GM23338 (cell line): ENCODE data around the gene CIROP. TPM values are rescaled to one million over a fixed set of nuclear protein-coding genes. Genes with fewer than 3 reads are reported as not detected.

ENCODE experiments used
- ATAC-seq: fragments of 200-7000 bp; cut with Tn5 transposase; 3 replicates; pipeline ENCODE4 v1.9.1; 2020
- DNase-seq: peaks from one replicate; pipeline ENCODE4 v3.0.0-alpha.2; 2015; ENCODE audit warnings: low spot score
- H2AFZ ChIP-seq: fragments of 200-600 bp; sonication (generic); 2 replicates; pipeline ENCODE4 v1.8.0; 2016; ENCODE audit warnings: antibody characterized with exemption, mild to moderate bottlenecking, moderate library complexity
- H3F3A ChIP-seq: fragments of 200-600 bp; sonication (generic); replicated peaks from 2 replicates; pipeline ENCODE4 v1.8.0; 2017; ENCODE audit warnings: antibody characterized with exemption, mixed run types, low read depth
- H3K27ac ChIP-seq: fragments of 200-600 bp; sonication (generic); 2 replicates; pipeline ENCODE4 v1.6.1; 2016; ENCODE audit warnings: low read depth
- H3K27me3 ChIP-seq: fragments of 200-600 bp; sonication (generic); 2 replicates; pipeline ENCODE4 v1.8.0; 2016; ENCODE audit warnings: mild to moderate bottlenecking, mixed run types, moderate library complexity; ENCODE audit not compliant: insufficient read depth
- H3K36me3 ChIP-seq: fragments of 200-600 bp; sonication (generic); 2 replicates; pipeline ENCODE4 v1.8.0; 2016; ENCODE audit warnings: mild to moderate bottlenecking; ENCODE audit not compliant: insufficient read depth
- H3K4me1 ChIP-seq: fragments of 200-600 bp; sonication (generic); 2 replicates; pipeline ENCODE4 v1.8.0; 2016; ENCODE audit warnings: mild to moderate bottlenecking, moderate library complexity; ENCODE audit not compliant: insufficient read depth
- H3K4me2 ChIP-seq: fragments of 200-600 bp; sonication (generic); 2 replicates; pipeline ENCODE4 v1.7.1; 2017; ENCODE audit warnings: mixed run types
- H3K4me3 ChIP-seq: fragments of 200-600 bp; sonication (generic); 2 replicates; pipeline ENCODE4 v1.6.1; 2016; ENCODE audit warnings: mixed run types
- H3K79me2 ChIP-seq: fragments of 200-600 bp; sonication (generic); replicated peaks from 2 replicates; pipeline ENCODE4 v1.8.0; 2017; ENCODE audit warnings: mild to moderate bottlenecking; ENCODE audit not compliant: insufficient read depth
- H3K9me2 ChIP-seq: fragments of 200-600 bp; sonication (generic); 2 replicates; pipeline ENCODE4 v1.8.0; 2017; ENCODE audit not compliant: insufficient read depth
- H4K20me1 ChIP-seq: fragments of 200-600 bp; sonication (generic); replicated peaks from 2 replicates; pipeline ENCODE4 v1.8.0; 2017; ENCODE audit warnings: mild to moderate bottlenecking; ENCODE audit not compliant: insufficient read depth
- H3K27ac Mint-ChIP-seq: 2 replicates; pipeline ENCODE4 v1.8.0; 2020; ENCODE audit warnings: inconsistent platforms, mild to moderate bottlenecking, moderate library complexity, mixed read lengths
- H3K27me3 Mint-ChIP-seq: 3 replicates; pipeline ENCODE4 v1.8.0; 2022; ENCODE audit warnings: low read depth, mild to moderate bottlenecking, moderate library complexity, mixed read lengths, inconsistent platforms; ENCODE audit not compliant: insufficient read depth, poor library complexity
- H3K36me3 Mint-ChIP-seq: 3 replicates; pipeline ENCODE4 v1.8.0; 2021; ENCODE audit warnings: low read depth, mild to moderate bottlenecking, inconsistent platforms, moderate library complexity, mixed read lengths
- H3K4me1 Mint-ChIP-seq: 3 replicates; pipeline ENCODE4 v1.8.0; 2020; ENCODE audit warnings: mild to moderate bottlenecking, inconsistent platforms, mixed read lengths
- H3K4me3 Mint-ChIP-seq: 3 replicates; pipeline ENCODE4 v1.8.0; 2021; ENCODE audit warnings: moderate library complexity, mild to moderate bottlenecking, inconsistent platforms, mixed read lengths
- H3K9me3 Mint-ChIP-seq: 3 replicates; pipeline ENCODE4 v1.8.0; 2020; ENCODE audit warnings: moderate library complexity, mild to moderate bottlenecking, inconsistent platforms, mixed read lengths
- CREB1 ChIP-seq: fragments of 250-450 bp; sonication (Bioruptor Pico); IDR thresholded peaks from 2 replicates; pipeline ENCODE4 v1.5.0; 2020; ENCODE audit warnings: low read depth, mild to moderate bottlenecking, moderate library complexity
- NANOG ChIP-seq: IDR thresholded peaks from 2 replicates; pipeline ENCODE4 v1.6.1; 2016; ENCODE audit warnings: antibody characterized with exemption, borderline replicate concordance
- POLR2AphosphoS5 ChIP-seq: IDR thresholded peaks from 2 replicates; pipeline ENCODE4 v1.6.1; 2016; ENCODE audit warnings: antibody characterized with exemption, low read depth
- polyA plus RNA-seq: library from polyadenylated mRNA; unstranded; fragments of >200 nt; fragmentation: Nextera tagmentation; extraction: Ambion mirVana; gene quantifications from 2 replicates; pipeline ENCODE4 v1.2.1, GENCODE V29; 2016
- total RNA-seq: library from RNA; depleted of rRNA; stranded (reverse); fragments of >200 nt; shearing (Covaris generic); gene quantifications from 2 replicates; pipeline ENCODE4 v1.2.3, GENCODE V29; 2014
- TF ChIP-seq, protein P1 (sequence below): fragments of 250-450 bp; sonication (Bioruptor Pico); IDR thresholded peaks from 2 replicates; pipeline ENCODE4 v1.5.0; 2020; ENCODE audit warnings: mild to moderate bottlenecking, moderate library complexity
- TF ChIP-seq, protein P2 (sequence below): IDR thresholded peaks from 2 replicates; pipeline ENCODE4 v1.6.1; 2016; ENCODE audit warnings: antibody characterized with exemption
- TF ChIP-seq, protein P3 (sequence below), 2 experiments: fragments of 200-600 bp in 1 of 2; sonication (generic) in 1 of 2; conservative IDR thresholded peaks; 2 replicates each; pipeline versions ENCODE4 v1.5.1 to v1.6.1; 2016 to 2017; ENCODE audit warnings: antibody characterized with exemption in 2 of 2, low read depth in 2 of 2, mild to moderate bottlenecking in 2 of 2, moderate library complexity in 1 of 2

The CIROP gene
- total and polyA plus RNA-seq, 2 experiments from 2014 or later = not detected

DNA sequence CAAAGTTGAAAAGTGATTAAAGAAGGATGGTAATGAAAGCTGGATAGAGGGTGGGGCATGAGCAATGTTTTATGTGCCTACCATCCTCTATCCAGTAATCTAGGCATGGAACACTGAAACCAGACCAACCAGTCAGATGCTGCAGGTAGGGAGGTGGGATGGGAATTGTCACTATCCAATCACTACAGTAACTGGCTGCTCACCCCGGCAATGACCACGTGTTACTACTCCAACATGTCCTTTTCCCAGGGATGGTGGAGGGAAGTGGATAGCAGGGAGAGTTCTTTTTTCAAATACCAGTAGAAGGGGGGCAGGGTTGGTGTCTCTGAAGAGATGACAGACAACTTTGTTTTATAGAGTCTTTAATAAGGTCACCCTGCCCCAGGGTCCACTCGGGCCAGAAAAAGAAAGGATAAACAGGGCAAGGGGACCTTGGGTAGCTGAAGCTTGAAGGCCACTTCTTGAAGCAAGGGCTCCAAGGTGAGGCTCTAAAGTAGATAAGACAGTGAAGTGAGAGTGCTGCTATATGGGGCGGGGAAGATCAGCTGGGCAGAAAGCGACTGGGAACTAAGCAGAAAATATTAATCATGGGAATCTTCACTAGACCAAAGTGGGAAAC is 32.8 kb downstream of the CIROP start (continued):
- TF ChIP-seq, protein P1, sequence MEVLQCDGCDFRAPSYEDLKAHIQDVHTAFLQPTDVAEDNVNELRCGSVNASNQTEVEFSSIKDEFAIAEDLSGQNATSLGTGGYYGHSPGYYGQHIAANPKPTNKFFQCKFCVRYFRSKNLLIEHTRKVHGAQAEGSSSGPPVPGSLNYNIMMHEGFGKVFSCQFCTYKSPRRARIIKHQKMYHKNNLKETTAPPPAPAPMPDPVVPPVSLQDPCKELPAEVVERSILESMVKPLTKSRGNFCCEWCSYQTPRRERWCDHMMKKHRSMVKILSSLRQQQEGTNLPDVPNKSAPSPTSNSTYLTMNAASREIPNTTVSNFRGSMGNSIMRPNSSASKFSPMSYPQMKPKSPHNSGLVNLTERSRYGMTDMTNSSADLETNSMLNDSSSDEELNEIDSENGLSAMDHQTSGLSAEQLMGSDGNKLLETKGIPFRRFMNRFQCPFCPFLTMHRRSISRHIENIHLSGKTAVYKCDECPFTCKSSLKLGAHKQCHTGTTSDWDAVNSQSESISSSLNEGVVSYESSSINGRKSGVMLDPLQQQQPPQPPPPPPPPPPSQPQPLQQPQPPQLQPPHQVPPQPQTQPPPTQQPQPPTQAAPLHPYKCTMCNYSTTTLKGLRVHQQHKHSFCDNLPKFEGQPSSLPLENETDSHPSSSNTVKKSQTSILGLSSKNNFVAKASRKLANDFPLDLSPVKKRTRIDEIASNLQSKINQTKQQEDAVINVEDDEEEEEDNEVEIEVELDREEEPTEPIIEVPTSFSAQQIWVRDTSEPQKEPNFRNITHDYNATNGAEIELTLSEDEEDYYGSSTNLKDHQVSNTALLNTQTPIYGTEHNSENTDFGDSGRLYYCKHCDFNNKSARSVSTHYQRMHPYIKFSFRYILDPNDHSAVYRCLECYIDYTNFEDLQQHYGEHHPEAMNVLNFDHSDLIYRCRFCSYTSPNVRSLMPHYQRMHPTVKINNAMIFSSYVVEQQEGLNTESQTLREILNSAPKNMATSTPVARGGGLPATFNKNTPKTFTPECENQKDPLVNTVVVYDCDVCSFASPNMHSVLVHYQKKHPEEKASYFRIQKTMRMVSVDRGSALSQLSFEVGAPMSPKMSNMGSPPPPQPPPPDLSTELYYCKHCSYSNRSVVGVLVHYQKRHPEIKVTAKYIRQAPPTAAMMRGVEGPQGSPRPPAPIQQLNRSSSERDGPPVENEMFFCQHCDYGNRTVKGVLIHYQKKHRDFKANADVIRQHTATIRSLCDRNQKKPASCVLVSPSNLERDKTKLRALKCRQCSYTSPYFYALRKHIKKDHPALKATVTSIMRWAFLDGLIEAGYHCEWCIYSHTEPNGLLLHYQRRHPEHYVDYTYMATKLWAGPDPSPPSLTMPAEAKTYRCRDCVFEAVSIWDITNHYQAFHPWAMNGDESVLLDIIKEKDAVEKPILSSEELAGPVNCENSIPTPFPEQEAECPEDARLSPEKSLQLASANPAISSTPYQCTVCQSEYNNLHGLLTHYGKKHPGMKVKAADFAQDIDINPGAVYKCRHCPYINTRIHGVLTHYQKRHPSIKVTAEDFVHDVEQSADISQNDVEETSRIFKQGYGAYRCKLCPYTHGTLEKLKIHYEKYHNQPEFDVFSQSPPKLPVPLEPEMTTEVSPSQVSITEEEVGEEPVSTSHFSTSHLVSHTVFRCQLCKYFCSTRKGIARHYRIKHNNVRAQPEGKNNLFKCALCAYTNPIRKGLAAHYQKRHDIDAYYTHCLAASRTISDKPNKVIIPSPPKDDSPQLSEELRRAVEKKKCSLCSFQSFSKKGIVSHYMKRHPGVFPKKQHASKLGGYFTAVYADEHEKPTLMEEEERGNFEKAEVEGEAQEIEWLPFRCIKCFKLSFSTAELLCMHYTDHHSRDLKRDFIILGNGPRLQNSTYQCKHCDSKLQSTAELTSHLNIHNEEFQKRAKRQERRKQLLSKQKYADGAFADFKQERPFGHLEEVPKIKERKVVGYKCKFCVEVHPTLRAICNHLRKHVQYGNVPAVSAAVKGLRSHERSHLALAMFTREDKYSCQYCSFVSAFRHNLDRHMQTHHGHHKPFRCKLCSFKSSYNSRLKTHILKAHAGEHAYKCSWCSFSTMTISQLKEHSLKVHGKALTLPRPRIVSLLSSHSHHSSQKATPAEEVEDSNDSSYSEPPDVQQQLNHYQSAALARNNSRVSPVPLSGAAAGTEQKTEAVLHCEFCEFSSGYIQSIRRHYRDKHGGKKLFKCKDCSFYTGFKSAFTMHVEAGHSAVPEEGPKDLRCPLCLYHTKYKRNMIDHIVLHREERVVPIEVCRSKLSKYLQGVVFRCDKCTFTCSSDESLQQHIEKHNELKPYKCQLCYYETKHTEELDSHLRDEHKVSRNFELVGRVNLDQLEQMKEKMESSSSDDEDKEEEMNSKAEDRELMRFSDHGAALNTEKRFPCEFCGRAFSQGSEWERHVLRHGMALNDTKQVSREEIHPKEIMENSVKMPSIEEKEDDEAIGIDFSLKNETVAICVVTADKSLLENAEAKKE (CRISPR knock-in tag) = no peak
- TF ChIP-seq, protein P2, sequence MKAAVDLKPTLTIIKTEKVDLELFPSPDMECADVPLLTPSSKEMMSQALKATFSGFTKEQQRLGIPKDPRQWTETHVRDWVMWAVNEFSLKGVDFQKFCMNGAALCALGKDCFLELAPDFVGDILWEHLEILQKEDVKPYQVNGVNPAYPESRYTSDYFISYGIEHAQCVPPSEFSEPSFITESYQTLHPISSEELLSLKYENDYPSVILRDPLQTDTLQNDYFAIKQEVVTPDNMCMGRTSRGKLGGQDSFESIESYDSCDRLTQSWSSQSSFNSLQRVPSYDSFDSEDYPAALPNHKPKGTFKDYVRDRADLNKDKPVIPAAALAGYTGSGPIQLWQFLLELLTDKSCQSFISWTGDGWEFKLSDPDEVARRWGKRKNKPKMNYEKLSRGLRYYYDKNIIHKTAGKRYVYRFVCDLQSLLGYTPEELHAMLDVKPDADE = no peak
- TF ChIP-seq, protein P3, sequence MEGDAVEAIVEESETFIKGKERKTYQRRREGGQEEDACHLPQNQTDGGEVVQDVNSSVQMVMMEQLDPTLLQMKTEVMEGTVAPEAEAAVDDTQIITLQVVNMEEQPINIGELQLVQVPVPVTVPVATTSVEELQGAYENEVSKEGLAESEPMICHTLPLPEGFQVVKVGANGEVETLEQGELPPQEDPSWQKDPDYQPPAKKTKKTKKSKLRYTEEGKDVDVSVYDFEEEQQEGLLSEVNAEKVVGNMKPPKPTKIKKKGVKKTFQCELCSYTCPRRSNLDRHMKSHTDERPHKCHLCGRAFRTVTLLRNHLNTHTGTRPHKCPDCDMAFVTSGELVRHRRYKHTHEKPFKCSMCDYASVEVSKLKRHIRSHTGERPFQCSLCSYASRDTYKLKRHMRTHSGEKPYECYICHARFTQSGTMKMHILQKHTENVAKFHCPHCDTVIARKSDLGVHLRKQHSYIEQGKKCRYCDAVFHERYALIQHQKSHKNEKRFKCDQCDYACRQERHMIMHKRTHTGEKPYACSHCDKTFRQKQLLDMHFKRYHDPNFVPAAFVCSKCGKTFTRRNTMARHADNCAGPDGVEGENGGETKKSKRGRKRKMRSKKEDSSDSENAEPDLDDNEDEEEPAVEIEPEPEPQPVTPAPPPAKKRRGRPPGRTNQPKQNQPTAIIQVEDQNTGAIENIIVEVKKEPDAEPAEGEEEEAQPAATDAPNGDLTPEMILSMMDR (conservative IDR thresholded peaks at IDR 0.05; ENCODE audit: low read depth in 2 of 2) = no peak

DNA sequence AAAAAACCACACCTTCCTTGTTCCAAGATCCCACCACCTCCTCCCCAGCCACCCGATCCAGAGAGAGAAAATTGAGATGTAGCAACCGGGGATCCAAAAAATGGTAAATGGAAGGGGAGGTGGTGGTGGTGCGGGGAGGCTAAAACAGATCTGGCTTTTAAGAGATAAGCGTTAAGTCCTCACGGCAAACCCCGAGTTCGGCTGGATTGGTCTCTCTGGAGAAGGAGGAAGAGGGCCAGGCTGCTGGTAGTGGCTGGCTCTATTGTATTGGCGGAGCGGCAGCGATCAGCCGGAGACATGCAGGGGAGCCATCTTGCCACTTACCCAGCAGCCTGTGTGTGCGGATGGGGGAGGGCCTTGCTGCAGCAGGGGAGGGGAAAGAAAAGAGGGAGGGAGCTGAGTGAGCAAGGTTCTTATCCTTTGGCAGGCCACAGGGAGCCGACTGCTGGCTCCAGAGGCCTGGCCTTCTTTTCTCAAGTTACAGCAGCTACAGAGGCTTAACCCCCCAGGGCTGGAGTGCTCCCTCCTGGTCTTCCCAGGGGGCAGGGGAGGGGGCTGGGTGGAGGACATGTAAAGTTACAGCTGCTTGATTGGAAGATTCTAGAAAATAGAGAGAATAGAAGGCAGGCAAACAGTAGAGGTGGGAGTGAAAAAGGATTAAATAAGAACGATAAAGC is 33.4 kb downstream of the CIROP start:
- no peaks in the 10 kb centered on the region for H3K9me2 ChIP-seq
- H3K27me3 ChIP-seq = no peaks in the 10 kb centered on the region
- H4K20me1 ChIP-seq = peaks cover 22% of the 10 kb centered on the region
- H3K4me3 ChIP-seq = peak overlapping the region; percentile 83
- peaks cover 68% of the 10 kb centered on the region for H3K79me2 ChIP-seq
- peak; percentile 87 for ATAC-seq
- H3K4me1 Mint-ChIP-seq = peaks cover 42% of the 10 kb centered on the region
- H3K4me2 ChIP-seq = peak overlapping the region; percentile 85
- peaks cover 7% of the 10 kb centered on the region for H3K27me3 Mint-ChIP-seq
- peak overlapping the region; percentile 98 for H3K27ac Mint-ChIP-seq
- no peaks in the 10 kb centered on the region for H3K9me3 Mint-ChIP-seq
- H3K4me1 ChIP-seq = peaks cover 32% of the 10 kb centered on the region
- peaks cover 42% of the 10 kb centered on the region for H3K36me3 ChIP-seq
- H3K36me3 Mint-ChIP-seq = peaks cover 82% of the 10 kb centered on the region
- TF ChIP-seq, protein P3 (conservative IDR thresholded peaks at IDR 0.05; ENCODE audit: low read depth in 2 of 2) = no peak
- TF ChIP-seq POLR2AphosphoS5 = peak; percentile 93
- no peak for TF ChIP-seq NANOG
- TF ChIP-seq CREB1 (CRISPR knock-in tag) = 0 out of 2 replicates have a peak, but pooled peaks have one; percentile 31
- H3F3A ChIP-seq = peaks cover 41% of the 10 kb centered on the region
- H3K4me3 Mint-ChIP-seq = peak overlapping the region; percentile 91
- H3K27ac ChIP-seq = peak overlapping the region; percentile 89
- DNase-seq = peak; percentile 95
- H2AFZ ChIP-seq = no peak overlapping the region
